IPS DF 4.7 (cell line): ENCODE results near the gene IL16.

Experiments used
- DNase-seq: peaks from one replicate; pipeline ENCODE4 v3.0.0-alpha.2; 2013; ENCODE audit warnings: low spot score; ENCODE audit errors: extremely low read depth

IL16 gene

GRCh38 chr15:81254916-81255290, 58.2 kb downstream of the IL16 start:
- DNase-seq, result no peak

GRCh38 chr15:81255315-81255957, 58.8 kb downstream of the IL16 start:
- no peak for DNase-seq

GRCh38 chr15:81255958-81256320, 59.3 kb downstream of the IL16 start:
- DNase-seq, result no peak

GRCh38 chr15:81256916-81257315, 60.2 kb downstream of the IL16 start:
- DNase-seq, result no peak

- no peak for DNase-seq
These were observed 60.8 kb downstream of the IL16 start for GRCh38 chr15:81257435-81257834.

GRCh38 chr15:81258455-81258854, 61.8 kb downstream of the IL16 start:
- DNase-seq, result no peak

GRCh38 chr15:81259760-81260298, 63.1 kb downstream of the IL16 start:
- DNase-seq, result no peak

- no peak for DNase-seq
These were observed 64.6 kb downstream of the IL16 start for GRCh38 chr15:81261172-81261811.

GRCh38 chr15:81263477-81263876, 66.8 kb downstream of the IL16 start:
- DNase-seq, result no peak

- DNase-seq, result no peak
These were observed 67.6 kb downstream of the IL16 start for GRCh38 chr15:81264072-81264857.

- no peak for DNase-seq
These were observed 68.7 kb downstream of the IL16 start for GRCh38 chr15:81265256-81265943.

GRCh38 chr15:81265944-81266775, 69.5 kb downstream of the IL16 start:
- DNase-seq, result peak; percentile 53

GRCh38 chr15:81268340-81268739, 71.7 kb downstream of the IL16 start:
- DNase-seq, result no peak

- DNase-seq, result no peak
These were observed 72.4 kb downstream of the IL16 start for GRCh38 chr15:81268881-81269601.

GRCh38 chr15:81270188-81270587, 73.5 kb downstream of the IL16 start:
- no peak for DNase-seq

GRCh38 chr15:81270781-81271491, 74.3 kb downstream of the IL16 start:
- DNase-seq, result no peak

GRCh38 chr15:81271761-81272644, 75.3 kb downstream of the IL16 start:
- no peak for DNase-seq

GRCh38 chr15:81273200-81273599, 76.5 kb downstream of the IL16 start:
- no peak for DNase-seq

- DNase-seq, result no peak
These were observed 77.2 kb downstream of the IL16 start for GRCh38 chr15:81273855-81274254.
